Stimulated activated effector memory CD8-positive, alpha-beta T cell treated with anti-CD3 and anti-CD28 coated beads, Interleukin-12 subunit alpha, Interleukin-12 subunit beta, amount 100 ng/mL, for 72 hours (primary cell): ENCODE data around the gene MUC20.
"Not testable (repeated sequence)": the region's sequence is repeated elsewhere in the genome, so short reads cannot be mapped to it uniquely, and the experiment has no call there.

ENCODE experiments used
- ATAC-seq: fragments of 150-1000 bp; cut with Tn5 transposase; 2 replicates; pipeline ENCODE4 v1.10.0; 2021
- DNase-seq, 2 donors: peaks; one replicate each; pipeline ENCODE4 v3.0.0; 2021 to 2022; ENCODE audit warnings: low spot score in 2 of 2
- H3K27ac Mint-ChIP-seq: one replicate; pipeline ENCODE4 v1.8.0; 2022; ENCODE audit warnings: mild to moderate bottlenecking, mixed read lengths
- H3K36me3 Mint-ChIP-seq: one replicate; pipeline ENCODE4 v1.8.0; 2022; ENCODE audit warnings: mild to moderate bottlenecking, mixed read lengths
- H3K4me1 Mint-ChIP-seq: one replicate; pipeline ENCODE4 v1.8.0; 2022; ENCODE audit warnings: mixed read lengths
- H3K4me3 Mint-ChIP-seq: one replicate; pipeline ENCODE4 v1.8.0; 2022; ENCODE audit warnings: mild to moderate bottlenecking, mixed read lengths
- H3K9me3 Mint-ChIP-seq: one replicate; pipeline ENCODE4 v1.8.0; 2022; ENCODE audit warnings: mixed read lengths

Gene MUC20

GRCh38 chr3:195720831-195721506 lies at the start of gene MUC20:
TSS of gene MUC20 (plus strand) at chr3:195720978. CDS start at chr3:195721008, 30 bp downstream.
- H3K36me3 Mint-ChIP-seq, H3K9me3 Mint-ChIP-seq, DNase-seq: not testable (repeated sequence)
- ATAC-seq = peak; percentile 47
- Mint-ChIP-seq H3K4me1 (peaks cover 17% of the 10 kb centered on the region), H3K27ac (peak within 1 kb of the TSS; percentile 67), H3K4me3 (peak within 1 kb of the TSS; percentile 19)

GRCh38 chr3:195671283-195671682 lies 49.5 kb upstream of the MUC20 start:
- not testable (repeated sequence) for H3K4me3 Mint-ChIP-seq, DNase-seq, H3K9me3 Mint-ChIP-seq, H3K27ac Mint-ChIP-seq
- peak; percentile 11 for ATAC-seq
- Mint-ChIP-seq H3K4me1 (peaks cover 12% of the 10 kb centered on the region), H3K36me3 (peaks cover 93% of the 10 kb centered on the region)

- ATAC-seq = not testable (repeated sequence)
These were observed 47.1 kb upstream of the MUC20 start for GRCh38 chr3:195673711-195674110.

GRCh38 chr3:195678391-195679015 lies 42.3 kb upstream of the MUC20 start:
- H3K4me1 Mint-ChIP-seq, H3K9me3 Mint-ChIP-seq, H3K4me3 Mint-ChIP-seq, ATAC-seq, DNase-seq: not testable (repeated sequence)
- Mint-ChIP-seq H3K27ac (peak overlapping the region; percentile 43), H3K36me3 (peaks cover 84% of the 10 kb centered on the region)

More at GRCh38 chr3:195673711-195674110, 47.1 kb upstream of the MUC20 start:
- H3K4me3 Mint-ChIP-seq, DNase-seq, H3K9me3 Mint-ChIP-seq, H3K4me1 Mint-ChIP-seq: not testable (repeated sequence)
- peaks cover 92% of the 10 kb centered on the region for H3K36me3 Mint-ChIP-seq
- peak overlapping the region; percentile 50 for H3K27ac Mint-ChIP-seq

GRCh38 chr3:195680690-195681089 lies 40.1 kb upstream of the MUC20 start:
- not testable (repeated sequence) for H3K4me3 Mint-ChIP-seq, DNase-seq, H3K27ac Mint-ChIP-seq, H3K9me3 Mint-ChIP-seq, ATAC-seq
- Mint-ChIP-seq H3K36me3 (peaks cover 87% of the 10 kb centered on the region), H3K4me1 (peaks cover 14% of the 10 kb centered on the region)

- H3K36me3 Mint-ChIP-seq = peaks cover 88% of the 10 kb centered on the region
- H3K4me1 Mint-ChIP-seq = peaks cover 17% of the 10 kb centered on the region
- not testable (repeated sequence) for H3K4me3 Mint-ChIP-seq, DNase-seq, ATAC-seq, H3K27ac Mint-ChIP-seq, H3K9me3 Mint-ChIP-seq
These were observed 39.2 kb upstream of the MUC20 start for GRCh38 chr3:195681458-195682103.

GRCh38 chr3:195682104-195682742 lies 38.6 kb upstream of the MUC20 start:
- ATAC-seq, H3K27ac Mint-ChIP-seq, H3K9me3 Mint-ChIP-seq, H3K4me3 Mint-ChIP-seq, DNase-seq: not testable (repeated sequence)
- peaks cover 23% of the 10 kb centered on the region for H3K4me1 Mint-ChIP-seq
- H3K36me3 Mint-ChIP-seq = peaks cover 88% of the 10 kb centered on the region

- peaks cover 87% of the 10 kb centered on the region for H3K36me3 Mint-ChIP-seq
- H3K4me1 Mint-ChIP-seq = peaks cover 30% of the 10 kb centered on the region
- not testable (repeated sequence) for H3K9me3 Mint-ChIP-seq, DNase-seq, H3K4me3 Mint-ChIP-seq
- peak; percentile 35 for ATAC-seq
- peak overlapping the region; percentile 92 for H3K27ac Mint-ChIP-seq
These were observed 36.9 kb upstream of the MUC20 start for GRCh38 chr3:195683722-195684526.

GRCh38 chr3:195684527-195685257 lies 36.1 kb upstream of the MUC20 start:
- peak; percentile 51 for ATAC-seq
- Mint-ChIP-seq H3K4me1 (peaks cover 38% of the 10 kb centered on the region), H3K36me3 (peaks cover 87% of the 10 kb centered on the region), H3K27ac (peak overlapping the region; percentile 92)
- not testable (repeated sequence) for H3K4me3 Mint-ChIP-seq, H3K9me3 Mint-ChIP-seq, DNase-seq

- H3K27ac Mint-ChIP-seq = peak overlapping the region; percentile 81
- peaks cover 51% of the 10 kb centered on the region for H3K4me1 Mint-ChIP-seq
- not testable (repeated sequence) for ATAC-seq, H3K9me3 Mint-ChIP-seq, H3K4me3 Mint-ChIP-seq, DNase-seq
- H3K36me3 Mint-ChIP-seq = peaks cover 90% of the 10 kb centered on the region
These were observed 34.1 kb upstream of the MUC20 start for GRCh38 chr3:195686537-195687208.

- peak overlapping the region; percentile 81 for H3K27ac Mint-ChIP-seq
- H3K9me3 Mint-ChIP-seq, H3K4me3 Mint-ChIP-seq: not testable (repeated sequence)
- peaks cover 93% of the 10 kb centered on the region for H3K36me3 Mint-ChIP-seq
- peaks cover 57% of the 10 kb centered on the region for H3K4me1 Mint-ChIP-seq
- peak in 1 of 2 donors; percentile 86 for DNase-seq
- peak; percentile 46 for ATAC-seq
These were observed 33.5 kb upstream of the MUC20 start for GRCh38 chr3:195687209-195687760.

GRCh38 chr3:195688471-195689183 lies 32.2 kb upstream of the MUC20 start:
- peak overlapping the region; percentile 87 for H3K27ac Mint-ChIP-seq
- H3K4me3 Mint-ChIP-seq, H3K9me3 Mint-ChIP-seq, DNase-seq, ATAC-seq: not testable (repeated sequence)
- H3K4me1 Mint-ChIP-seq = peaks cover 64% of the 10 kb centered on the region
- H3K36me3 Mint-ChIP-seq = peaks cover 93% of the 10 kb centered on the region
